Smooth muscle cell of the coronary artery (primary cell): ENCODE measurements around the gene CPNE2. TPM values are rescaled to one million over a fixed set of nuclear protein-coding genes. Genes with fewer than 3 reads are reported as not detected.

Source experiments
- total RNA-seq: library from RNA; depleted of rRNA; stranded (reverse); fragments of >200 nt; gene quantifications from 2 replicates; pipeline ENCODE4 v1.2.3, GENCODE V29; 2014; ENCODE audit warnings: low replicate concordance

CPNE2 gene
- total RNA-seq = 17.1 and 21.0 TPM in 2 replicates

GRCh38 chr16:57091975-57092785 is at the start of gene CPNE2:
CPNE2 (plus strand) TSS chr16:57092583; CDS start chr16:57110743, 18,160 bp downstream.

GRCh38 chr16:57185945-57186871 is 93.8 kb downstream of the CPNE2 start, which contains the start of the genes PSME3IP1 and RSPRY1:
PSME3IP1 (minus strand) TSS chr16:57186039; CDS start chr16:57173854, 12,185 bp downstream.
RSPRY1 (plus strand) TSS chr16:57186329; CDS start chr16:57204659, 18,330 bp downstream.

Other genes with a start within 250 kb of the CPNE2 start
- under 0.01 TPM in 1 of 2 replicates, not detected in the other for gene SLC12A3, start 227.4 kb upstream of the CPNE2 start, total RNA-seq
- 101 and 110 TPM in 2 replicates for gene HERPUD1, start 160.4 kb upstream of the CPNE2 start, total RNA-seq
- gene CETP, start 130.6 kb upstream of the CPNE2 start, total RNA-seq = 0.15 and 0.23 TPM in 2 replicates
- gene NLRC5, start 103.0 kb upstream of the CPNE2 start, total RNA-seq = 5.3 and 18.0 TPM in 2 replicates
- gene PSME3IP1, start 93.5 kb downstream of the CPNE2 start, total RNA-seq = 32.4 and 65.8 TPM in 2 replicates
- 52.1 and 58.3 TPM in 2 replicates for gene RSPRY1, start 93.7 kb downstream of the CPNE2 start, total RNA-seq
- gene ARL2BP, start 152.7 kb downstream of the CPNE2 start, total RNA-seq = 40.2 and 63.3 TPM in 2 replicates
- 0.53 TPM in 1 of 2 replicates, not detected in the other for gene PLLP, start 192.1 kb downstream of the CPNE2 start, total RNA-seq